ENCODE measurements around the gene SLCO2A1.

DNA sequence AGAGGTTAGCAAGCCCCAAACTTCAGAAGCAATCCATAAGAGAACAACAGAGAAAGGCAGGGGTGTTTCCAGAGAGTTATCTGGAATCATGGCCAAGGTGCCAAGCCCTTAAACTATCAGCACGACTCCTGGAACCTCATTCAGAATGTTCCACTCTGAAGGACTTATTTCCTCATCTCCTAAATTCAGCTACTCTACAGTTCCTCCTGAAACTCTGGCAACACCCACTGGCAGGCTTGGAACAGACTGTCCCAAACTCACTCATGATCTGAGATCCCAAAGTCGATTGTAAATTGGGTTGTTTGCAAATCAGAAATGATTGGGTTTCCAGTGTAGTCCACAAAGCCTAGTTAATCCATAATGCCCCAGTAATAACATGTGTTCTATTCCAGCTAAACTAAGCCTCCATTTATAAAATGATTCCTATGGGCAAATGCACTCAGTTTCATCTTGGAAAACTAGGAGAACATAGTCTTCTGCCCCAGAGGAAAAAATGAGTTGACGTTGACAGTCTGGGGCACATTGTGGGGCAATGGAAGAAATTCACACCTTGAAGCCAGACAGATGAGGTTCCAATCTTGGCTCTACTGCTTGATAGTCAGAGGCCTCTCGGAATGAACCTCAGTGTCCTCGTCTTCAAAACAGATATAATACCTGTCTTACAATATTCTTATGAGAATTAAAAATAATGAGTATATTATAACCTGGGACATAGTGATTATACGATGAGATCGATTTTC is 65.9 kb downstream of the SLCO2A1 start:
- TF ChIP-seq, protein P1, sequence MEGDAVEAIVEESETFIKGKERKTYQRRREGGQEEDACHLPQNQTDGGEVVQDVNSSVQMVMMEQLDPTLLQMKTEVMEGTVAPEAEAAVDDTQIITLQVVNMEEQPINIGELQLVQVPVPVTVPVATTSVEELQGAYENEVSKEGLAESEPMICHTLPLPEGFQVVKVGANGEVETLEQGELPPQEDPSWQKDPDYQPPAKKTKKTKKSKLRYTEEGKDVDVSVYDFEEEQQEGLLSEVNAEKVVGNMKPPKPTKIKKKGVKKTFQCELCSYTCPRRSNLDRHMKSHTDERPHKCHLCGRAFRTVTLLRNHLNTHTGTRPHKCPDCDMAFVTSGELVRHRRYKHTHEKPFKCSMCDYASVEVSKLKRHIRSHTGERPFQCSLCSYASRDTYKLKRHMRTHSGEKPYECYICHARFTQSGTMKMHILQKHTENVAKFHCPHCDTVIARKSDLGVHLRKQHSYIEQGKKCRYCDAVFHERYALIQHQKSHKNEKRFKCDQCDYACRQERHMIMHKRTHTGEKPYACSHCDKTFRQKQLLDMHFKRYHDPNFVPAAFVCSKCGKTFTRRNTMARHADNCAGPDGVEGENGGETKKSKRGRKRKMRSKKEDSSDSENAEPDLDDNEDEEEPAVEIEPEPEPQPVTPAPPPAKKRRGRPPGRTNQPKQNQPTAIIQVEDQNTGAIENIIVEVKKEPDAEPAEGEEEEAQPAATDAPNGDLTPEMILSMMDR (conservative IDR thresholded peaks at IDR 0.05; ENCODE audit: low read depth, low read length), result no peak
- no peak for TF ChIP-seq CEBPB (IDR thresholded peaks at IDR 0.05; ENCODE audit: low read depth, low read length)
- no peak for TF ChIP-seq SMC3 (IDR thresholded peaks at IDR 0.05; ENCODE audit: low read depth, low read length)
- no peak for TF ChIP-seq POLR2A (IDR thresholded peaks at IDR 0.05; ENCODE audit: low read depth, low read length)
- no peak for TF ChIP-seq RFX5 (IDR thresholded peaks at IDR 0.05; ENCODE audit: low read depth, low read length)
- no peak for TF ChIP-seq CHD1 (IDR thresholded peaks at IDR 0.05; ENCODE audit: low read depth, low read length)
- no peak for TF ChIP-seq BHLHE40 (IDR thresholded peaks at IDR 0.05; ENCODE audit: low read depth, low read length)
- TF ChIP-seq NFE2L2 (IDR thresholded peaks at IDR 0.05; ENCODE audit: low read depth, low read length), result no peak
- TF ChIP-seq RAD21 (IDR thresholded peaks at IDR 0.05; ENCODE audit: low read length), result no peak
- no peak for TF ChIP-seq MAFK (IDR thresholded peaks at IDR 0.05; ENCODE audit: low read depth, low read length)
- TF ChIP-seq MAZ (IDR thresholded peaks at IDR 0.05; ENCODE audit: borderline replicate concordance, low read depth, low read length), result no peak
- no peak for TF ChIP-seq MXI1 (IDR thresholded peaks at IDR 0.05; ENCODE audit: borderline replicate concordance, low read depth, low read length)
- TF ChIP-seq, protein P2, sequence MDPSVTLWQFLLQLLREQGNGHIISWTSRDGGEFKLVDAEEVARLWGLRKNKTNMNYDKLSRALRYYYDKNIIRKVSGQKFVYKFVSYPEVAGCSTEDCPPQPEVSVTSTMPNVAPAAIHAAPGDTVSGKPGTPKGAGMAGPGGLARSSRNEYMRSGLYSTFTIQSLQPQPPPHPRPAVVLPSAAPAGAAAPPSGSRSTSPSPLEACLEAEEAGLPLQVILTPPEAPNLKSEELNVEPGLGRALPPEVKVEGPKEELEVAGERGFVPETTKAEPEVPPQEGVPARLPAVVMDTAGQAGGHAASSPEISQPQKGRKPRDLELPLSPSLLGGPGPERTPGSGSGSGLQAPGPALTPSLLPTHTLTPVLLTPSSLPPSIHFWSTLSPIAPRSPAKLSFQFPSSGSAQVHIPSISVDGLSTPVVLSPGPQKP (IDR thresholded peaks at IDR 0.05; ENCODE audit: borderline replicate concordance, low read depth, low read length), result no peak
